Activated naive CD4-positive, alpha-beta T cell treated with Interleukin-2 at 50 U/mL for 16 hours (primary cell): ENCODE measurements around the gene GTF2H1.
A peak's percentile ranks its signal among the peaks of the same experiment; 100 is the strongest.

Experiments used
- DNase-seq: peaks from one replicate; pipeline ENCODE4 v3.0.0-alpha.2; 2020

GTF2H1 gene

GRCh38 chr11:18321969-18322711, at the start of gene GTF2H1, which contains the start of gene HPS5:
GTF2H1 (plus strand) TSS chr11:18322567; CDS start chr11:18333075, 10,508 bp downstream.
HPS5 (minus strand) TSS chr11:18322140; CDS start chr11:18317858, 4,282 bp downstream.
- peak; percentile 94 for DNase-seq

- no peak for DNase-seq
These were observed 44.6 kb upstream of the GTF2H1 start for GRCh38 chr11:18277565-18278271.

- DNase-seq = no peak
These were observed 41.8 kb upstream of the GTF2H1 start for GRCh38 chr11:18280438-18281045.

DNA sequence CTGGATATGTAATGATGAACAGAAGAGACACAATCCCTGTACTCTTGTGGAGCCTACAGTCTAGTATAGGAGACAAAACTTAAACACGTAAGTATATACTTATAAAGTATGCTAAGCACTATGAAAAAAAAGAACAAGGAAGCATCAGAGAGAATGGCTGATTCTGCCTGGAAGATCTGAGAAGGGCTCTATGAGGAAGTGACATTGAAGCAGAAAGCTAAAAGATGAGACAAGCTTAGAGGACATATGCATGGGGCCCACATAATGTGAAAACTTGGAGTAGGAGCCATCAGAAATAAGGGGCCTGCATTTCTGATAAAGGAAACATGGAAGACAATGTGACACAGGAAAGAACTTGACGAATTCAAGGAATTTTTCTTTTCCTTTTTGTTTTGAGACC, 39.7 kb upstream of the GTF2H1 start:
- no peak for DNase-seq

DNA sequence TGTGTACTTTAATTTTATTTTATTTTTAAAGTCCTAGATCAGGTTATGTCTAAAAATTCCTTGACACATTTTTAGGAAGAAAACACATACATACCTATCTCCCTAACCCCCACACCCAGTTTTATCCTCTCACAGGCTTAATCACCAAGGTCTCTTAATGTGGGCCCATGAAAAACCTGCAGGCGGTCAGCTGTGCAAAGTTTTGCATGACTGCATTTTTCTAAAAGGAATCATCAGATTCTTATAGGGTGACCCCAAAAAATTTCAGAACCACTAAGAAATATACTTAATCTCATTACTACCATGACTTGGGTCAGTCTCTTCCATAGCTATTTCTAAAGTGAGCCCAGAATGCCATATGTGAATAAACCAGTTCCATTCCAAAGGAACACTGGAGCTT, 36.5 kb upstream of the GTF2H1 start:
- no peak for DNase-seq

DNA sequence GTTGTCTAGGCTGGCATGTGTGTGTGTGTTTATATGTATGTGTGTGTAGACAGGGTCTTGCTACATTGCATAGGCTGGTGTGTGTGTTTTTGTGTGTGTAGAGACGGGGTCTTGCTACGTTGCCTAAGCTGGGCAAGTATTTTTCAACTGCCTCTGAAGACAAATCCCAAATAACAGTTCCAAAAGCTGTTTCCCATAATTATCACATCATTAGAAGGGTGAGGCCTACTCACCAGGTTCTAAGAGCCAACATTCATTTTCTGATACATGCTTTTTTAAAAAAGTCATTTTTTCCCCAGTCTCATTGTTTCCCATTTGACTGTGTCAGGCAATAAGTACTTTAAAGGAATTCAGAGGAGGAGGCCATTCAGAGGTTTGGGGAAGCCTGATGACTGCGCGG, 33.5 kb upstream of the GTF2H1 start:
- DNase-seq = no peak

DNA sequence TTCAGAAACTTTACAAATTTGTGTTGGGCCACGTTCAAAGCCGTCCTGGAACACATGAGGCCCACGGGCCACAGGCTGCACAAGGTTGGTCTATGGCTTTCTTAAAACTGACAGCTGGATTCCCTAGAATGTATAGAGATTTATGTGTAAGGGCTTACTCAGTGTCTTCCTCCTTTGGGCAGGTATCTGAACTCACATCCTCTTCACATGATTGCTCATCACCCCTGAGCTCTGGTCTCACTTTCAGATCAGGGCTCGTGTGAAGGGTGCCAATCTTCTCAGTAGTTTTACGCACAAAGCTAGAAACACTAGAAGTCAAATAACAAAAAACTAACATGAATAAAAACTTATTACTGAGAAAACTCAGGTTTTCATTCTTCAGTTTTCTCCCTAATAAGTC, 27.5 kb upstream of the GTF2H1 start:
- no peak for DNase-seq

- DNase-seq = no peak
These were observed 27.1 kb upstream of the GTF2H1 start for GRCh38 chr11:18295316-18295715.

GRCh38 chr11:18299721-18300120, 22.6 kb upstream of the GTF2H1 start:
- no peak for DNase-seq

GRCh38 chr11:18304745-18305144, 17.6 kb upstream of the GTF2H1 start:
- no peak for DNase-seq

GRCh38 chr11:18307461-18308139, 14.8 kb upstream of the GTF2H1 start:
- no peak for DNase-seq

- DNase-seq = no peak
These were observed 14.1 kb upstream of the GTF2H1 start for GRCh38 chr11:18308242-18308641.

- DNase-seq = no peak
These were observed 12.7 kb upstream of the GTF2H1 start for GRCh38 chr11:18309691-18310090.

DNA sequence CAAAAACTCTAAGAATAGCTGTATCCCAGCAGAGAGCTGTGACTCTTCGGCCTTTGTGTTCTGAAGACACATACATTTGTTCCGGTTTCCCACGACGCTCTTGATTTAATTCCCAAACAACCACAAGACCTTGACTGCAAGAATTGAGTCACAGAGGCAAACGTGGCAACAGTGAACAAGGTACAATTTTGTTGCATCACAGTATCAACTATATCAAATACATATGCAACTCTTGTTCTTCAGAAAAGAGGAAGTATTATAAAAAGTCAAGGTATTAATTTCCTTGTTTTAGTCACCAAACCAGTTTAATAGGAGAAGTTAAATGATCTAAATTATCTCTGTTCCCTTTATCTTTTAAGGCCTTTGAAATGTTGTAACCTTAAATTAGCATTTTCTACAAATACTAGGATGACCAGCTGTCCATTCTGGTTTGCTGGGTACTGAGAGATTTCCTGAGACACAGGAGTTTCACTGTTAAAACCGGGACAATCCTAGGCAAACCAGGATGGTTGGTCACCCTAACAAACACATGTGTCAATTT, 11.5 kb upstream of the GTF2H1 start:
- DNase-seq = no peak

DNA sequence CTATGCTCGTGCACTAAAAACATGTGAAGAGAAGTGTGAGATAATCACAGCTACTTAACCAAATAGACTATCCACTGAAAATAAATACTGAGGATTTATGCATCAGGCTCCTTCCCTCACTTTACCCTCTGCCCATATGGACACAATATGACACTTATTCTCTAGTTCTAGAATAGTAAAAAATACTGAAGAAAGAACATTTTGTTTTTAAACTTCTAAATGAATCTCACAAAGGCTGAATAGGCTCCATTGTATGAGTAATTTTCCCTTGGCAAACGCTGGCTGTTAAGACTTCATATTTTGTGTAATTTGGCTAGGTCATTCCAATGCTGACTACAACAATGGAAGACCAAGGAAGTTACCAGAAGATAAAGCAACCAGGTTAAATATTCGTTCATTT, 10.4 kb upstream of the GTF2H1 start:
- no peak for DNase-seq

DNA sequence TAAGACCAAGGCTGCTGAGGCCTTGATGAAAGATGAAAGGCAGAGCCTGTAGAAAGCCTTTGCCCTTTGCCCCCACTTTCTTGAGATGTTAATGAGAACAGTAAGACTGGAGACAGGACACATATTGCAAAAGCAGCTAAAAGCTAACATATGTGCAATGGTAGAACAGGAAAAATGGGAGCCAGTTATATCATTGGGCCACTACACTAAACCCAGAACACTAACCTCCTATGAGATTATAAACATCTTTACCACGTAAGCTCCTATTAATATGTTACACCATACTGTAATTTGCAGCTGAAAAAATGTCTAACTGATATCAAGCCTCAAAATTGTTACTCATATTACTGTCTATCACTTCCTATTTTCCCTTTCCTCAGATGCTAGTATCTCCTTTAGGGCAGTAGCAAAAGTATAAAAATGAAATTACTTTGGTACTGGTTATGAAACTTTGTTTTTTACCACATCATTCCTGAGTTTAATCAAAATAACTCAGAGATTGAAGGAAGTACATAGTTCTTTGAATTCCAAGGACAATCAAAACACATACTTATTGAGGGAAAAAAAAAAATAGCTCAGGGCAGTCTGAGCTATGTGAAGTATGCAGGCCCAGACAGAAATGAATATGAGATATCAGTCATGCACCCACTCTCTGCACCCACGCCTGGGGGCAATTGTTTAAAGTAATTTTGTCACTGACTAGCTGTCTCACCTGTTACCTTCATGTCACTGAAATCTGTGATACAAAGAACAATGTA, 9.5 kb upstream of the GTF2H1 start:
- no peak for DNase-seq

GRCh38 chr11:18313965-18314763, 8.2 kb upstream of the GTF2H1 start:
- DNase-seq = no peak

- DNase-seq = no peak
These were observed 7.4 kb upstream of the GTF2H1 start for GRCh38 chr11:18314784-18315523.

DNA sequence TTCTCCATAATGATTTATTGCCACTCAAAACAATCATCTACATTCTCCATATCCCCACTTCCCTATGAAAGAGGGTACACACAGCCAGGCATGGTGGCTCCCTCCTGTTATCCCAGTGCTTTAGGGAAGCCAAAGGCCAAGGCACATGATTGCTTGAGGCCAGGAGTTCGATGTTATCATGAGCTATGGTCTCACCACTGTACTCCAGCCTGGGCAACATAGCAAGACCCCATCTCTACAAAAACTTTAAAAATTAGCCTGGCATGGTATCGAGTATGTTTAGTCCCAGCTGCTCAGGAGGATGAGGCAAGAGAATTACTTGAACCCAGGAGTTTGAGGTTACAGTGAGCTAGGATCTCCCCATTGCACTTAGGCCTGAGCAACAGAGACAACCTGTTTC, 6.5 kb upstream of the GTF2H1 start:
- DNase-seq = no peak

DNA sequence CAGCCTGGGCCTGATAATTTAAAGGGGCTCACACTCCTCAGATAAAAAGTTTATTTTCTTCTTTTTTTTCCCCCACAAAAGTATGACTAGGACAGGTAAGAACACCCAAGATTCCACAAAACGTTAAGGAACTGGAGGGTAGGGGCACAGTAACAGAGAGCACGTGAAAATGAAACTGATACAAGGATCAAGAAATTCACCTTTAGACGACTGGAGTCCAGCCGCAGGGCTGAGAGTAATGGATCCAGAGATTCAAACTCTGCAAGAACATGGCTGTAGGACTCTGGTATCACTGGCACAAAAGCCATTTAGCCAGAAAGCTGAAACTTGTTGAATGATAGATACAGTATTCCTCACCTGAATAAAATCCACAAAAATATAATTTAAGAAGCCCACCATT, 4.8 kb upstream of the GTF2H1 start:
- DNase-seq = no peak

DNA sequence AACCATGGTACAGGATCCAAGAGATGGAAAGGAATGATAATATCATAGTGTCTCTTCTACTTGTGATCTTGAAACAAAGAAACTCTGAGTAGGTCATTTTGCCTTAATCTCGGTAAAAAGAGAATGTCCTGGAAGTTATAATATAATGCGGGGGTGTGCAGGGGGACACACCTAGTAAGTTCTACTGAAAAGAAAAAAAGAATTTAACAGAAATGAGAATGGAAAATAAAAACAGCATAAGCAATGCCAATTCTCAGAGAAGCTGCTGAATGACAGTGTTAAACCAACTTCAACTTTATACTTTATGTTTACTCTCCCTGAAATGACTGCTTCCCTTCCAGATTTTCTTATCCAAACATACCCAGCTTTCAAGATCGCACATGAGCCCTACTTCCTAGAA, 2.5 kb upstream of the GTF2H1 start:
- DNase-seq = no peak
